HG03565 (cell line): ENCODE results near the gene USP20.
"Not testable (repeated sequence)": the region's sequence is repeated elsewhere in the genome, so short reads cannot be mapped to it uniquely, and the experiment has no call there.

ENCODE experiments used
- ATAC-seq: cut with Tn5 transposase; IDR thresholded peaks from one replicate; pipeline ENCODE4 v1.9.1; 2021; ENCODE audit warnings: mild to moderate bottlenecking, moderate library complexity; ENCODE audit not compliant: unreplicated experiment

USP20 gene

DNA sequence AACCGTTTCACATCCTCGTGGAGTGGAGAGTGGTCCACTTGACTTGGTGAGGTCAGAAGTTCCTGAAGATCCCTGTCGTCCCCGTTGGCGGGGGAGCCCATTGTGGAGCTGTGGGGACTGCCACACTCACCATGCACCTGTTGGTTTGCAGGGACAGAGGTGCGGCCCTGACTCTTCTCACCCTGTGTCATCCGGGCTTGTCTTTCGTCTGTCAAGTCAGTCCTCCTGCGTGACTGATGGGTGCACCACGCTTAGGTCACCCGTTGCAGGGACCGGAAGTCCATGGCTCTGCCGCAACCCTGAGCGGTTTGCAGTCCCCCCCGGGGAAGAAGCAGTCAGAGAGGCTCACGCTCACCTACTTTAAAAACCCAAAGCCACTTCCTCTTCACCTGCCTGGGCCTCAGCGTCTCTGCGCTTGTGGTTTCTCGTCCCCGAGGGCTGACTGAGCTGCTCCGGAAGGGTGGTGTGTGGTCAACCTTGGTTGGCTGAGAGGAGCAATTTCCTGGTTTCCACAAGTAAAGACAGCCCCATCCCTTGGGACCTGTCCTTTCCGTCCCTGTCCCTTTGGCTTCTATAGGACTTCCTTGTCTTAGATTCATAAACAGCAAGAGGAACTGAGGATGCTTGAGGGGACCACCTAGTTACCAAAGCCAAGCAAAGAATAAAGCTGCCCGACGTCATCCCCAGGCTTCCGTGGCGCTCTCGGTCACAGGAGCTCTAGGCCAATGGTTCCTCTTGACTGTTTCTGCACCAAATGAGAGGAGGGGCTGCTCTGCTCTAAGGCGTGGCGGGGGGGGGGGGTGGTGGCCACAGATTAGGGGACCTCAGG lies 53.2 kb downstream of the USP20 start:
- peak; percentile 47 for ATAC-seq

DNA sequence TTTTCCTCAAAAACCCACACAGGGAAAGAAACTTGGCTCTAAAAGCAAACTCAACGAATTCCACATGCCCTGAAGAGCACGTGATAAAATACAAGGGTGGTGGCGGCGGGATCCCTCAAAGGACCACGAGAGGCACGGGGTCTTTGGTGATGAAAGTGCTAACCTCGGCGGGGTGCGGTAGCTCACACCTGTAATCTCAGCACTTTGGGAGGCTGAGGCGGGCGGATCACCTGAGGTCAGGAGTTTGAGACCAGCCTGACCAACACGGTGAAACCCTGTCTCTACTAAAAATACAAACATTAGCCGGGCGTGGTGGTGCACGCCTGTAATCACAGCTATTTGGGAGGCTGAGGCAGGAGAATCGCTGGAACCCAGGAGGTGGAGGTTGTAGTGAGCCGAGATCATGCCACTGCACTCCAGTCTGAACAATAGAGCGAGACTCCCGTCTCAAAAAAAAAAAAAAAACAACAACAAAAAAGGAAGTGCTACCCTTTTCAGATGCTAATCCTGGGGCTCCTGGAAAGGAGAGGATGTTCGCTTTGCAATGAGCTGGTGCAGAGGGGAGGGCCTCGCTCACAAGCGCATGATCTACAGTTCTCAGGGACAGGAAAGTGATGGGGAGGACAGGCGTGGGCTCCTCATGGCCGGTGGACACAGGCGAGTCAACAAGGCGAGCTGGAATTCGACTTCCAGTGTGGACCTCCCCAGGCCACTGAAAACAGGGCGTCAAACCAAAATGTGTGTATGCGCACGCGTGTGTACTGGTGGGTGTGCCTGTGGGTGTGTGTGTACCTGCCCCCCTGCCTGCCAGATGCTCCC lies 54.1 kb downstream of the USP20 start:
- no peak for ATAC-seq

GRCh38 chr9:129889941-129890717 lies 54.9 kb downstream of the USP20 start:
- ATAC-seq: no peak

GRCh38 chr9:129890718-129891299 lies 55.6 kb downstream of the USP20 start:
- not testable (repeated sequence) for ATAC-seq

DNA sequence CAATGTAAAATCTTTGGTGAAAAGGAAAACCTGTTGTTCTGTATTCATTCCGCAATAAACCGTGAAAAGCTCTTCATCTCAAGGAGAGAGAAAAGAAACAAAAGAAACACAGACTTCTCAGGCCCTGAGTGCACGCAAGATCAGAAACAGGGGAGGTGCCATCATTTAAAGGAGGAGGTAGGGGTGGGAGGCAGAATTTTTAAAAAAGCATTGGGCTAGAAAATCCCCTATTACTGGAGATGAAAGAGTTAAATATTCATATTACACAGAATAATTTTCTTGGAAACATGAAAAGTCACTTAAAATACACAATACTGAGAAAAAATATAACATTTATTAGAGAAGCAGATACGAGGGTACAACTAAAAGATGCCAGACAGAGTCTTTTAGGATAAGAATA lies 56.3 kb downstream of the USP20 start:
- ATAC-seq: no peak

- no peak for ATAC-seq
These were observed 59.0 kb downstream of the USP20 start for GRCh38 chr9:129894120-129894823.

DNA sequence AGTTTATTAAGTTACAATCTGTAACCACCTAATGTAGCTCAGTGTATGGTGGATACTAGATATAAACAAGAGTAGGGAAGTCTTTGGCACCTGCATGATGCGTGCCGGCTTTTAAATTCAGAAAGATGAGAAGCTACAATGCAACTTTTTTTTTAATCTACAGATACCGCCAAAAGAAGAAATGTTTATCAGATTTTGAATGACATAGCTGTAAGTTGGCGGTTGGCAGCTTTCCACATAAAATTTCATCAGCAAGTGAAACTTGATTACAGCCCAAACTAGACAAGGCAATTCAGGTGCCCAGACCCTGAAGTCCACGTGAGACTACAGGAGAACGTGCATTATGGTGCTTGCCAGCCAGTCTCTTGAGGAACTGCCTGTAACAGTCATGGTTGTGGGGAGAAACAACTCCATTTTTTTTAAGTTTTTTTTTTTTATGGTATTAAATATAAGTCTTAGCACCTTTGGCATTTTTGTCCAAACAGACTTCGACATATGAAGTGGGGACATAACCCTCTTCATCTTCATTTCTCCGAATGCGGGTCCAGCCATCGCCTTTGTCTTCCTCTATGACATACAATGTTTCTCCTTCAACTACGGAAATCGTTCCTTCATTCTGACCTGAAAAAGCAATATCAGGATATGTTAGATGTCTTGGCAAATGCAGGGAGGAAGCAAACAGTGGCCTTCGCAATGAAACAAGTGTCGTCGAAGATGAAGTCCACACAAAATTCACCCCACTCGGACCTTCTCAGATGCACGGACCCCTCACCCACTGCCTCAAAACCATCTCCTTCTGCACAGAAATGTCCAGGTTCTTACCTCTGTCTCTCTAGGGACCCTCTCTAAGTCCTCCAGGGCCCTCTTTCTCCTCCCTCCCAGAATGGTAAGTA lies 60.4 kb downstream of the USP20 start:
- ATAC-seq: no peak

DNA sequence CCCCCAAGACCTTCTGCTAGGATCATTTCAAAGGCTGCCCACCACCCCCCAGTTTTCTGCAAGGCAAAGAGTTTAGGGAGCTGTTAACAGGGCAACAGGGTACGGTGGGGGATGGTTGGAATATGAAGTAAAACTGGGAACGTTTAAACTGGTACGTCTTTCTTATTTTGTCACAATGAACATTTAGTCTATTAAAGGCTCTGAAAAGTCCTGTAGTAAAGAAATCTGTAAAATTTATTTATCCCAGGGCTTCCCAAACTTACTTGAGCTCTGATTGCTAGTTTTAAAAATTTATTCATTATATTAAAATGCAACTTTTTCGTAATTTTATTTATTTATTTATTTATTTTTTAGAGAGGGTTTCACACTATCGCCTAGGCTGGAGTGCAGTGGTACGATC lies 62.0 kb downstream of the USP20 start:
- ATAC-seq: no peak

DNA sequence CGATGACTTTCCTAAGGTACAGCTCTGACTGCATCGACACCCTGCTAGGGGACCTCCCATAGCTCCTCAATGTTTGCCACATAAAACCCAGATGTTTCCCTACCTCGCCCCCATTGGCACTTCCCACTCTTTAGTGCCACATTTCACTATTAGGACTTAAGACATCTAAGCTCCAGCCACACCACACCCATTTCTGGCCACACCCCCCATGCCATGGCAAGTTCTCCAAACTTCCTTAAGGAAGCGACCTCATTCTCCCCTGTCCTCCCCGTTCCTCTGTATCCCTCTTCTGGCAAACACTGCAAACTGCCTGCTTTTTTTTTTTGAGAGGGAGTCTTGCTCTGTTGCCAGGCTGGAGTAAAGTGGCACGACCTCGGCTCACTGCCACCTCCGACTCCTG lies 62.9 kb downstream of the USP20 start:
- ATAC-seq: no peak

DNA sequence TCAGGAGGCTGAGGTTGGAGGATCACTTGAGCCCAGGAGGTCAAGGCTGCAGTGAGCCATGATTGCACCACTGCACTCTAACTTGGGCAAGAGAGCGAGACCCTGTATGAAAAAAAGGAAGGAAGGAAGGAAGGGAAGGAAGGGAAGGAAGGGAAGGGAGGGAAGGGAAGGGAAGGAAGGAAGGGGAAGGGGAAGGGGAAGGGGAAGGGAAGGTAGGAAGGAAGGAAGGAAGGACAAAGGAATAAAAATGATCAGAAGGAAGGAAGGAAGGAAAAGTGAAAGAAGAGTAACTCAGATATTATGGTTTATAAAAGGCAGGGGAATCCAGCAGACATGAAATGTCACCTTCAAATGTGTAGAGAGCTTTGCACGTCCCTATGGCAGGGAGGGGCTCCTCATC lies 64.4 kb downstream of the USP20 start:
- no peak for ATAC-seq

GRCh38 chr9:129900263-129901027 lies 65.2 kb downstream of the USP20 start:
- ATAC-seq: peak; percentile 74

GRCh38 chr9:129901993-129902739 lies 66.9 kb downstream of the USP20 start:
- no peak for ATAC-seq

DNA sequence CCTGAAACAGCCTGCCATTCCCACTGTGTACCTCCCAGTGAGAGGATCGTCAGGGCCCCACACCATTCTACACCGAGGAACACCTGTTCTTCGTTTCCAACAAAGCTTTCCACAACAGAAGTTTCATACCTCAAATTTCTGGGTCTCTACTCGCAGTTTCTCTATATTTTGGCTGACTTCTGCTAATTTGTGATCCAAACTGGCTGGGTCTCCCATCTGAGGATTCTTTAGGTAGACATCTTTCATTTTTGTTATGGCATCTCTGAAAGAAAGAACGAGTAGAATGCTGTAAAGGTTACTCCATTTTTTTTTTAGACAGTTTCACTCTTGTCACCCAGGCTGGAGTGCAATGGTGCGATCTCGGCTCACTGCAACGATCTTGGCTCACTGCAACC lies 67.5 kb downstream of the USP20 start:
- no peak for ATAC-seq

DNA sequence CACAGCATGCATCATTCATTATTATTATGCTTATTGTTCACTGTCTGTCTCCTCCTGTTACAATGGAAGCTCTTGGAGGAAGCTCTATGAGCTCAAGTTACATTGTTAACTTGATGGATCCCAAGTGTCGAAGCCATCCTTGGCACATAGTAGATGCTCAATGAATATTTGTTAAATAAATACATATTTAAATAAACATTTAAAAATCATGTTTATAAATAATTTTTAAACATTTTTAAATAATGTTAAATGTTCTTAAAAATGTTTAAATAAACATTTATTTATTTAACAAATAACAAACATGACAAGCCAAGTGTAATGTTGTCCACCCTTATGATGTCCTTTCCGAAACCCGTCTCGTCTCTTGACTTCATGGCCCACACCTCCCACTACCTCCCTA lies 69.5 kb downstream of the USP20 start:
- ATAC-seq: no peak

DNA sequence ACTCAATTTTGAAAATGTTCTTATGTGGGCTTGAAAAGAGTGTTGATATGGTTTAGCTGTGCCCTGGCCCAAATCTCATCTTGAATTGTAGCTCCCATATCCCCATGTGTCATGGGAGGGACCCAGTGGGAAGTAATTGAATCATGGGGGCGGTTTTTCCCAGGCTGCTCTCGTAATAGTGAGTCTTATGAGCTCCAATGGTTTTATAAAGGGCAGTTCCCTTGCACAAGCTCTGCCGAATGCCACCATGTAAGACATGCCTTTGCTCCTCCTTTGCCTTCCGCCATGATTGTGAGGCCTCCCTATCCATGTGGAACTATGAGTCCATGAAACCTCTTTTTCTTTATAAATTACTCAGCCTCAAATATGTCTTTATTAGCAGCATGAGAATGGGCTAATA lies 71.0 kb downstream of the USP20 start:
- no peak for ATAC-seq

- no peak for ATAC-seq
These were observed 71.9 kb downstream of the USP20 start for GRCh38 chr9:129907201-129907600.

- no peak for ATAC-seq
These were observed 73.6 kb downstream of the USP20 start for GRCh38 chr9:129908906-129909305.

- ATAC-seq: no peak
These were observed 74.6 kb downstream of the USP20 start for GRCh38 chr9:129909851-129910250.
